NCI-H2107 (cell line): ENCODE data around the gene NAPG.
"Not testable (repeated sequence)": the region's sequence is repeated elsewhere in the genome, so short reads cannot be mapped to it uniquely, and the experiment has no call there.

ENCODE experiments used
- DNase-seq: peaks from one replicate; lab custom pipeline; 2025; lab: John Stamatoyannopoulos, UW

The NAPG gene

GRCh38 chr18:10525697-10526560 lies at the start of gene NAPG:
NAPG (plus strand) TSS chr18:10526027; CDS start chr18:10526103, 76 bp downstream.
- DNase-seq, result peak; percentile 49

- DNase-seq, result no peak
Observed at GRCh38 chr18:10476338-10476791, 49.5 kb upstream of the NAPG start.

- DNase-seq, result no peak
Observed at GRCh38 chr18:10477121-10477862, 48.5 kb upstream of the NAPG start.

DNA sequence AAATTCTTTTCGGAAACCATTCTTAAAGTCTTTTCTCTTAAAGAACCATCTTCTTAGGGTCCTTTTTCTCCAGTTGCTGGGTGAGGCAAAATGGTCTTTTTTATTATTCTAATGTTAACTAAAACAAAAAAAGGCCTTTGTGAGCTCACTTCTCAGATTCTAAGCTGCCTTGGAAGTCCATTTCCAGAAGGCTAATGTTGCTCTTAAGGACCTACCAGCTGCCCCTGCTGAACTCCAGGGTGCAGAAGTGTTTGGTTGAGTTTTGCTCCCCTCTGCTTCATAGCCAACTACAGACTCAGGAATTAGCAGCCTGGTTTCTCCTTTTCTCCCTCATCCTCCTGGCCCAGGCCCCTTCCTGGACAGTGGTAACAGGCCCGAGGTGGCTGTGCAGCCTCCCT lies 48.0 kb upstream of the NAPG start:
- no peak for DNase-seq

GRCh38 chr18:10481831-10482230 lies 44.0 kb upstream of the NAPG start:
- DNase-seq, result no peak

DNA sequence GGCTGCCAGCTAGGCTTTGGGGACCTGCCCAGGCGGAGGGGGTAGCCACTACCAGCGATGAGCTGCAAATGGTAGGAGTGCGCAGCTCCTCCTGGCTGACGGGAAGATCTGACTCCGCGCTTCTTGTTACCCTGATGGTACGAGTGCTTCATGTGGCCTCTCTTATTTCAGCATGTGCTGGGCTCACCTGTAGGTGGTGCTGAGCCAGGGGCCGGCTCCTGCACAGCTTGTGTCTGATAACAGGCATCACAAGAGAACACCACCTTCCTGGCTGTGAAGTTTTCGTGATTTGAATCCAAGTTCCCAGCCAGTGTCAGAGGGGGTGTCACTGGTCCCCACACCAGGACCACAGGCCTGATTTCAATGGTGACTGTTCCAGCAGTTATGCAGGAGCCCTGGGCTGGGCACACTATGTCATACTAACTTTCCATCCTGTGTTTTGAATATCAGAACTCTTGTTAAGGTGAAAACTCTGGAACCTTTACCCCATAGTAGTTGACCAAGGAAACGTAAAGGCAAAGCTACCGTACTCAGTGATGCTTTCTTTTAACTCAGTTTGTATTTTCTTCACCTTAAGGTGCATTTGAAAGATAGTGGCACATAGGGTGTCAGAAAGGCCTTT lies 43.4 kb upstream of the NAPG start:
- no peak for DNase-seq

DNA sequence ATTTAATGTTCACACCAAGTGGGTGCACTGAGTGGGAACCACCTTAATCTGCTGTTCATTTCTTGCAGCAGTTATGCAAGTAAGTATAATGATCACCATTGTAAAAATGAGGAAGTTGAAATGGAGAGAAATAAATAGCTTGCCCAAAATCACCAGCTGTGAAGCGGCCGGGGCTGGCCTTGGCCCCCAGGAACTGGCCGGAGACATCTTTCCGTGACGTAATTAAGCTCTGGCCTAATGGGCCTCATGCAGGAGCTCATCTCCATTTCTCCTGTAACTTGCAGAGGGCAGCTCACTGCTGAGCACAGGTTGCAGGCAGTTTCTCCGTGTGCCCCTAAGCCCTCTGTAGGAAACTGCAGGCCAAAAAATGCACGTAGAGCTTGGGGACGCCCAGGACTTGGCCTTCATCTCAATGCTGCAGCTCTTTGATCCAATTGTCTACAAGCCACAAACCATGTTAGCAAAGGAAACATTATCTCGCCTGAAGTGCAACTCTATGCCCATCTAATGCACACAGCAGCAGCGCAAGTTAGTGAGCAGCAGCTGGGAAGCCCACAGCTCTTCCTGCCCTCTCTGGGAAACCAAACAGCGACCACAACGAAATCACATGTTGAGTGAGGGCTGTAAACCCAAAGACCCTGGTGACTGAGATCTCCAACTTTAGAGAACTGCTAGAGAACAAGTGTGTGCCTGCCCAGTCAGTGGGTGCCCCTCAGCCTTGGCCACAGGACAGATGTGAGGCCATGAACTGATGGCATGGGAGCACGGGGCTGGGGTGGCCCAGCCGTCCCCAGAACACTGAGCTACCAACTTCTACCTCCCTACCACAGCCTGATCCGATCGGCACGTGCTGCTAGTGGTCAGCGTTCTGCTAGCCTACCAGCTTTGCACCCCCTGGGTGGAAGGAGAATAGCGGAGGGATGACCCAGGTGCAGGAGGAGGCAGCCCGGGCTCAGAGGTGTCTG lies 42.6 kb upstream of the NAPG start:
- DNase-seq, result no peak

- no peak for DNase-seq
Observed at GRCh38 chr18:10485475-10485874, 40.4 kb upstream of the NAPG start.

GRCh38 chr18:10486362-10486761 lies 39.5 kb upstream of the NAPG start:
- no peak for DNase-seq

GRCh38 chr18:10487154-10487553 lies 38.7 kb upstream of the NAPG start:
- no peak for DNase-seq

DNA sequence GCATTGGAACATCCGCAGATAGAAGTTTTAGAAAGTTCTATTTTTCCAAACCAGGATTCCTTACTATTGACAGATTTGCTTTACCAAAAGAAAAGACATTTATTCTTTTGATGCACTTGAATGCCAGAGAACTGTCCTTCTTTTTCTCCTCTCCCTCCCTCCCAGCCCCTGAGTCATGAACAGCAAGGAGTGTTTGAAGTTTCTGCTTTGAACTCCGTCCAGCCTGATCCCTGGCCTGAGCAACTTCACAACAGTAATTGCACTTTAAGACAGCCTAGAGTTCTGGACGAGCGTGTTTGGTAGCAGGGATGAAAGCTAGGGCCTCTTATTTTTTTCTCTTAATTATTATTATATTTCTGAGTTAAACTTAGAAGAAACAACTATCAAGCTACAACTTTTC lies 37.8 kb upstream of the NAPG start:
- no peak for DNase-seq

GRCh38 chr18:10490401-10491165 lies 35.2 kb upstream of the NAPG start:
- DNase-seq, result no peak

- DNase-seq, result no peak
Observed at GRCh38 chr18:10495936-10496335, 29.9 kb upstream of the NAPG start.

DNA sequence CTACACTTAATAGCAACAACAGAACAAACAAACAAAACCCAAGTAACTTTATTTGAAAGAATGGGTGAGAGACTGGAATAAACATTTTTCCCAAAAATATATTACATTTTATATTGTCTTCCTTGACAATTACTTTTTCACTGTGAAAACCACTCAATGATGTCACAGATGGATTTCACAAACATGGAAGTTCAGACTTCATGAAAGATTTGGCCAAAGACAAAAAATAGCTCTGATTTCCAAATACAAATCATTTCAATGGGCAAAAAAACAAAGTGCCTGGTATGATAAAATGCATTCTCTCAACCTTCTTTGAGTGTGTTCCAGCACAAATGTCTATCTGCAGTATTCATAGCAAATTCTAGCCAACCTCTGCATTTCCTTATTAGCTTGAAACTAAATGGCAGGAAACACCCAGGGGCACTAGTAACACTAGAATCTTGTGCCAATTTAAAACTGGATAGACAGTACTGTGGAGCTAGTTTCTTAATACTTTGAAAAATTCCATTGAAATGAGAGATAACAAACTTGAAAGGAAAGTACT lies 28.5 kb upstream of the NAPG start:
- DNase-seq, result no peak

GRCh38 chr18:10499230-10499629 lies 26.6 kb upstream of the NAPG start:
- DNase-seq, result no peak

GRCh38 chr18:10500038-10500437 lies 25.8 kb upstream of the NAPG start:
- no peak for DNase-seq

GRCh38 chr18:10504723-10505122 lies 21.1 kb upstream of the NAPG start:
- no peak for DNase-seq

- not testable (repeated sequence) for DNase-seq
Observed at GRCh38 chr18:10505892-10506291, 19.9 kb upstream of the NAPG start.

DNA sequence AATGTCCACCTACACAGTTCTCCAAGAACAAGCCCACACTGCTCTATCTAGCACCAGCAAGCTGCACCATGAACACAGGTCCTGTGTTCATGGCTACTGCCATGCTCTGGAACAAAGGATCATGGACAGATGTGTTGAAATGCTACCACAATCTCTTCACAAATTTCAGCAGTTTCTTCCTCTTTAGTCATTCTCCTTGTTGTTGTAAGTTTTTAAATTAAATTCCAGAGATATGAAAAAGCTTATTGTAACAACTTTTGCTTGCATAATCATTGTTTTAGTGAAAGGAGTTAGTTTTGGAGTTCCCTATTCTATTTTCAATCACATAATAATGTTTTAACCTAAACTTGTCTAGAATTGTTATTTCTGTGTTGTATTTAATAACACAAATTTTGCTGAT lies 17.2 kb upstream of the NAPG start:
- DNase-seq, result no peak

DNA sequence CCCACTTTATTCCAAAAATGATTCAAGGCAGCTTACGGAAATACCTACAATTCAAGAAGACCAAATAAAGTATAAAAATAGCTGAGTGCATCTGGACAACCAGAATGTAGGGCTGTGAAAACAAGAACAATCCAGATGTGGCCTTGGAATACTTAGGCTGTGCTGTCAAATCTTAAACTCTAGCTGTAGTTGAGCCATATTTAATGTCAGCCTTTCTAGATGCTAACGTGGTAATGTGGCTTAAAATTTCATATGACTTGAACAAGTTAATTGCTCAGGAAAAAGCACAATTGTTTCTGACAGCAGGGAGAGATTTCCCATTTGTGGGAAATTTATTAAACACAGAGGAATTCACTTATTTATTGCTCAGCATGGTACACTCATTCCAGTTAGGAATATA lies 14.6 kb upstream of the NAPG start:
- no peak for DNase-seq

DNA sequence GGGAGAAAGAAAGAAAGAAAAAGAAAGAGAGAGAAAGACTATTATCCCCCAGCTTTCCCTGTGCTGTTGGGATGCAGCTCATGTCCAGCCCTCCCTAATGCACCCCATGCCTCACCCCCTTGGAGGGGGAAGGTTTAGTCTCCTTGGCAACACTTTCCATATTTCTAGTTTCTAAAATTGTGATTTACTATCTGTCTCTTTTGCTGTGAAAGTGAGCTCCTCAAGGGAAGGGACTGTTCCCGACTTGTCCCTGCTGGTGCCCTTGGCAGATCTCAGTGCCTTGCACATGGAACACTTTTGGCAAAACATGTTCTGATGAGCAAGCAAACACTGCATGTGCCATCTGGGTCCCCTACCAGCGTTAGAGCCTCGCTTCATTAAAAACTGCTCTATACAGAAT lies 11.7 kb upstream of the NAPG start:
- DNase-seq, result no peak
